K562 (cell line): ENCODE results near the gene TRIP6. TPM values are rescaled to one million over a fixed set of nuclear protein-coding genes. Genes with fewer than 3 reads are reported as not detected.
A peak's percentile ranks its signal among the peaks of the same experiment; 100 is the strongest.

Experiments used
- ATF7 ChIP-seq: fragments of 450-650 bp; IDR thresholded peaks from 2 replicates; pipeline ENCODE4 v1.7.1; 2014; ENCODE audit warnings: mild to moderate bottlenecking, moderate library complexity
- CHCHD3 ChIP-seq: fragments of 250-450 bp; sonication (Bioruptor Pico); IDR thresholded peaks from 2 replicates; pipeline ENCODE4 v2.1.2; 2022; ENCODE audit warnings: mild to moderate bottlenecking
- CHD1 ChIP-seq: fragments of 200-600 bp; sonication (generic); IDR thresholded peaks from one replicate; pipeline ENCODE4 v1.6.1; 2012; ENCODE audit warnings: mild to moderate bottlenecking, moderate library complexity, low read length, inconsistent platforms
- CREBBP ChIP-seq: IDR thresholded peaks from one replicate; pipeline ENCODE4 v1.6.1; 2012; ENCODE audit warnings: low read depth, mild to moderate bottlenecking, control low read depth, inconsistent platforms, low read length
- CTBP1 ChIP-seq: fragments of 450-650 bp; IDR thresholded peaks from 2 replicates; pipeline ENCODE4 v1.6.1; 2016; ENCODE audit warnings: borderline replicate concordance
- DPF2 ChIP-seq: fragments of 450-650 bp; IDR thresholded peaks from 2 replicates; pipeline ENCODE4 v1.6.1; 2016
- GATAD2A ChIP-seq: fragments of 450-650 bp; IDR thresholded peaks from 2 replicates; pipeline ENCODE4 v1.6.1; 2017
- JUNB ChIP-seq: fragments of 450-650 bp; formaldehyde crosslinking; conservative IDR thresholded peaks from 2 replicates; pipeline ENCODE4 v1.4.0; 2020; ENCODE audit warnings: mild to moderate bottlenecking
- KDM5B ChIP-seq: fragments of 200-600 bp; sonication (generic); IDR thresholded peaks from 2 replicates; pipeline ENCODE4 v1.6.1; 2012; ENCODE audit warnings: low read depth, mild to moderate bottlenecking, moderate library complexity, low read length, control low read depth, inconsistent platforms; ENCODE audit not compliant: insufficient replicate concordance
- MBD2 ChIP-seq: sonication (generic); IDR thresholded peaks from 2 replicates; pipeline ENCODE4 v1.6.1; 2016; ENCODE audit warnings: low read depth, borderline replicate concordance
- MTA3 ChIP-seq: fragments of 450-650 bp; formaldehyde crosslinking; IDR thresholded peaks from 2 replicates; pipeline ENCODE4 v1.6.1; 2017; ENCODE audit warnings: mild to moderate bottlenecking, borderline replicate concordance
- OTX1 ChIP-seq: fragments of 450-650 bp; formaldehyde crosslinking; IDR thresholded peaks from 2 replicates; pipeline ENCODE4 v1.4.0; 2022; ENCODE audit warnings: mild to moderate bottlenecking
- POLR2H ChIP-seq: IDR thresholded peaks from 2 replicates; pipeline ENCODE4 v1.6.1; 2016; ENCODE audit warnings: missing genetic modification characterization, low read depth, mild to moderate bottlenecking, control low read depth, missing compliant biosample characterization, moderate library complexity
- RAD51 ChIP-seq: fragments of 450-650 bp; IDR thresholded peaks from 2 replicates; pipeline ENCODE4 v1.7.1; 2016; ENCODE audit warnings: low read depth, mild to moderate bottlenecking, borderline replicate concordance
- REST ChIP-seq, 2 experiments: fragments of 450-650 bp; formaldehyde crosslinking in 1 of 2; IDR thresholded peaks; 2 replicates each; pipeline versions ENCODE4 v1.4.0 to v1.6.1; 2014 to 2020; ENCODE audit warnings: mild to moderate bottlenecking in 2 of 2, borderline replicate concordance in 1 of 2, low read depth in 1 of 2
- RFX5 ChIP-seq: IDR thresholded peaks from 2 replicates; pipeline ENCODE4 v1.6.1; 2011; ENCODE audit warnings: low read depth, mild to moderate bottlenecking, improper control_type of control experiment, low read length
- ZNF282 ChIP-seq: sonication (generic); formaldehyde crosslinking; IDR thresholded peaks from 2 replicates; pipeline ENCODE4 v1.8.1; 2023; ENCODE audit warnings: missing genetic modification reagents
- ZNF586 ChIP-seq: fragments of 450-650 bp; formaldehyde crosslinking; conservative IDR thresholded peaks from 2 replicates; pipeline ENCODE4 v1.4.0; 2020; ENCODE audit warnings: mild to moderate bottlenecking, moderate library complexity
- polyA plus RNA-seq, 8 experiments: library from polyadenylated mRNA; depleted of rRNA in 4 of 8; stranded (reverse) in 5 of 8; unstranded in 3 of 8; fragments of >200 nt; fragmentation: Nextera tagmentation in 2 of 8; fragmentation: Illumina TruSeq in 1 of 8; extraction: Ambion mirVana in 2 of 8; extraction: Trizol in 1 of 8; gene quantifications; 2 replicates each; pipeline versions ENCODE4 v1.2.1 to v1.2.3, GENCODE V29; 2011 to 2014; ENCODE audit warnings: inconsistent platforms in 1 of 8, missing spikeins in 1 of 8
- total RNA-seq, 7 experiments: library from RNA; depleted of rRNA in 6 of 7; stranded (reverse); fragments of >200 nt in 6 of 7; fragmentation: Illumina TruSeq in 2 of 7; extraction: Trizol in 2 of 7; gene quantifications; 2 replicates each; pipeline versions ENCODE4 v1.2.1 to v1.2.3, GENCODE V29; 2011 to 2021; ENCODE audit warnings: low replicate concordance in 1 of 7
- TF ChIP-seq, protein P1 (sequence below), 2 experiments: fragments of 450-650 bp; IDR thresholded peaks; 2 replicates each; pipeline ENCODE4 v1.6.1; 2016

The TRIP6 gene
- total and polyA plus RNA-seq, 9 of the 15 experiments (the other 6 are each of a cell fraction or from before 2014, with no cell fraction given) = 5.9 to 141 (median 54.0) TPM

DNA sequence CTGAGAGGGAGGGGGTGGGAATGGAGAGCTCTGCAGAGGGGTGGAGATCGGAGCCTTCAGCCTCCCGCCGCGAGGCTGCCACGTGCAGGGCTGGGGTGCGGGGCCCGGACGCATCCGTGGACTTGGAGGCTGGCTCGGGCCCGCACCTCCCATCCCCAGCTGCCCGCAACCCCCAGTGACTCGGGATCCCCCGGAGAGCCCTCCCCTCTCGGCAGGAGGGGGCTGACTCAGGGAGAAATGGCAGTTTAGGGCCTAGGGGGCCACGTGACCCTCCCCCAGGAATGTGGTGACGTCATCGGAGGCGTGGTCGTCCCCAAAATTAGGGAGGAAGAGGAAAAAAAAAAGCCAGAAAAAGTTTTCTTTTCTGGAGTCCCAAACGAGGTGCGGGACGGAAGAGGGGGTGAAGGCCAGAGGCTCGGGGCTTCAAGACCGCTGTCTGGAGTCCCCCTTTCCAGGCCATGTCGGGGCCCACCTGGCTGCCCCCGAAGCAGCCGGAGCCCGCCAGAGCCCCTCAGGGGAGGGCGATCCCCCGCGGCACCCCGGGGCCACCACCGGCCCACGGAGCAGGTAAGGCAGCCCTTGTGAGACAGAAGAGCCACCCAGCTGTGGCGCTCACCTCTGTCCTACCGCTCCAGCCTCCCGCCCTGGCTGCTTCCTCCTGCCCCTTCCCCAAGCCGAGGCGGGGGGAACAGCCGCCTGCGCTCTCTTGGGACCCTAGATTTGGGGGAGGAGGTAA lies at the start of gene TRIP6 (continued):
- no peak for TF ChIP-seq CREBBP
- TF ChIP-seq, protein P1, sequence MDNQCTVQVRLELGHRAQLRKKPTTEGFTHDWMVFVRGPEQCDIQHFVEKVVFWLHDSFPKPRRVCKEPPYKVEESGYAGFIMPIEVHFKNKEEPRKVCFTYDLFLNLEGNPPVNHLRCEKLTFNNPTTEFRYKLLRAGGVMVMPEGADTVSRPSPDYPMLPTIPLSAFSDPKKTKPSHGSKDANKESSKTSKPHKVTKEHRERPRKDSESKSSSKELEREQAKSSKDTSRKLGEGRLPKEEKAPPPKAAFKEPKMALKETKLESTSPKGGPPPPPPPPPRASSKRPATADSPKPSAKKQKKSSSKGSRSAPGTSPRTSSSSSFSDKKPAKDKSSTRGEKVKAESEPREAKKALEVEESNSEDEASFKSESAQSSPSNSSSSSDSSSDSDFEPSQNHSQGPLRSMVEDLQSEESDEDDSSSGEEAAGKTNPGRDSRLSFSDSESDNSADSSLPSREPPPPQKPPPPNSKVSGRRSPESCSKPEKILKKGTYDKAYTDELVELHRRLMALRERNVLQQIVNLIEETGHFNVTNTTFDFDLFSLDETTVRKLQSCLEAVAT (IDR thresholded peaks at IDR 0.05) = peak in 1 of 2 experiments; percentile 55; a peak in 1 of 4 replicates
- TF ChIP-seq CTBP1 = peak; percentile 71; the same call in 1 of the 2 replicates
- peak; percentile 57 for TF ChIP-seq RFX5
- TF ChIP-seq ATF7 = peak; percentile 100
- TF ChIP-seq CHD1 = peak; percentile 87
- peak; percentile 87 for TF ChIP-seq REST (IDR thresholded peaks at IDR 0.05; ENCODE audit: borderline replicate concordance)
- no peak for TF ChIP-seq REST (CRISPR knock-in tag; IDR thresholded peaks at IDR 0.05; ENCODE audit: low read depth)
- TF ChIP-seq DPF2 = peak; percentile 86
- TF ChIP-seq ZNF282 (CRISPR knock-in tag) = no peak
- TF ChIP-seq POLR2H (tag) = peak; percentile 66; the same call in 1 of the 2 replicates
- peak; percentile 99 for TF ChIP-seq JUNB
- TF ChIP-seq MTA3 = peak; percentile 87; the same call in 1 of the 2 replicates
- peak; percentile 58 for TF ChIP-seq KDM5B
- TF ChIP-seq GATAD2A = no peak
- peak; percentile 65; the same call in 1 of the 2 replicates for TF ChIP-seq CHCHD3
- peak; percentile 9; the same call in 1 of the 2 replicates for TF ChIP-seq OTX1 (CRISPR knock-in tag)
- TF ChIP-seq MBD2 = peak; percentile 26; the same call in 1 of the 2 replicates
- TF ChIP-seq ZNF586 (CRISPR knock-in tag) = no peak
- peak; percentile 98 for TF ChIP-seq RAD51
